Esophagus muscularis mucosa (tissue), 3 donors: ENCODE data around the gene SERPINB12.

Source experiments
- CTCF ChIP-seq, 3 experiments: fragments of 200-600 bp in 2 of 3; fragments of 450-650 bp in 1 of 3; sonication (generic) in 2 of 3; IDR thresholded peaks; one replicate each; pipeline ENCODE4 v1.5.1; 2017 to 2019; ENCODE audit warnings: antibody characterized with exemption in 3 of 3, mild to moderate bottlenecking in 2 of 3, moderate library complexity in 1 of 3
- POLR2A ChIP-seq: fragments of 450-650 bp; IDR thresholded peaks from one replicate; pipeline ENCODE4 v1.6.1; 2017; ENCODE audit warnings: antibody characterized with exemption, moderate library complexity, mild to moderate bottlenecking, low read depth

- TF ChIP-seq CTCF (IDR thresholded peaks at IDR 0.05) (no peak), POLR2A (no peak)
Observed at GRCh38 chr18:63564561-63564960, 22.4 kb downstream of the SERPINB12 start.
